ENCODE measurements around the gene GARIN1A. TPM values are rescaled to one million over a fixed set of nuclear protein-coding genes. Genes with fewer than 3 reads are reported as not detected.
"Not testable (repeated sequence)": the region's sequence is repeated elsewhere in the genome, so short reads cannot be mapped to it uniquely, and the experiment has no call there.

Gene GARIN1A
- total RNA-seq, 1 experiment from 2014 or later = 2.3 TPM

- POLR2A ChIA-PET = no interaction called here
- DNase-seq (ENCODE audit: unreplicated experiment) = no peak
- no TSS peak for BruUV-seq (replicated peaks)
- H3K4me3 Mint-ChIP-seq (ENCODE audit: unreplicated experiment) = no peak overlapping the region
- intact Hi-C loops (cut with micrococcal nuclease) = no loop called here
- no peak overlapping the region for H3K27ac Mint-ChIP-seq (ENCODE audit: low read depth, unreplicated experiment)
- no peaks in the 10 kb centered on the region for H3K4me1 Mint-ChIP-seq (ENCODE audit: insufficient read depth, unreplicated experiment)
- H3K36me3 Mint-ChIP-seq (ENCODE audit: insufficient read depth, unreplicated experiment) = peaks cover 13% of the 10 kb centered on the region
- CTCF ChIA-PET = interaction anchor here (1.2 kb wide), 1 partner anchor 8 kb away, joined by 4 read pairs; no protein-coding TSS in a partner anchor
- no peak for TF ChIP-seq CTCF (IDR thresholded peaks at IDR 0.05; ENCODE audit: unreplicated experiment)
- H3K9me3 Mint-ChIP-seq (ENCODE audit: unreplicated experiment) = no peaks in the 10 kb centered on the region
- no peaks in the 10 kb centered on the region for H3K27me3 Mint-ChIP-seq (ENCODE audit: insufficient read depth, unreplicated experiment)
Observed at GRCh38 chr7:128681794-128682537, 9.9 kb downstream of the GARIN1A start.

- H3K4me3 Mint-ChIP-seq (ENCODE audit: unreplicated experiment); H3K9me3 Mint-ChIP-seq (ENCODE audit: unreplicated experiment); H3K27ac Mint-ChIP-seq (ENCODE audit: low read depth, unreplicated experiment); H3K27me3 Mint-ChIP-seq (ENCODE audit: insufficient read depth, unreplicated experiment); BruUV-seq (replicated peaks); DNase-seq (ENCODE audit: unreplicated experiment); POLR2A ChIA-PET; H3K4me1 Mint-ChIP-seq (ENCODE audit: insufficient read depth, unreplicated experiment); intact Hi-C loops (cut with micrococcal nuclease): not testable (repeated sequence)
- H3K36me3 Mint-ChIP-seq (ENCODE audit: insufficient read depth, unreplicated experiment) = peaks cover 13% of the 10 kb centered on the region
- CTCF ChIA-PET = interaction anchor here (1.2 kb wide), 1 partner anchor 10 kb away, joined by 4 read pairs; no protein-coding TSS in a partner anchor
Observed at GRCh38 chr7:128683270-128683669, 11.2 kb downstream of the GARIN1A start.

- intact Hi-C loops (cut with micrococcal nuclease); BruUV-seq (replicated peaks): not testable (repeated sequence)
Observed at GRCh38 chr7:128683738-128684137, 11.6 kb downstream of the GARIN1A start.

GRCh38 chr7:128687131-128687530 is 15.0 kb downstream of the GARIN1A start:
- TF ChIP-seq CTCF (IDR thresholded peaks at IDR 0.05; ENCODE audit: unreplicated experiment) = no peak
- no peak for DNase-seq (ENCODE audit: unreplicated experiment)
- ChIA-PET CTCF (no interaction called here), POLR2A (interaction anchor here (0.5 kb wide), 1 partner anchor 449 kb away, joined by 3 read pairs; no protein-coding TSS in a partner anchor)
- BruUV-seq (replicated peaks) = no TSS peak
- intact Hi-C loops (cut with micrococcal nuclease) = no loop called here
- Mint-ChIP-seq H3K27ac (ENCODE audit: low read depth, unreplicated experiment) (no peak overlapping the region), H3K4me3 (ENCODE audit: unreplicated experiment) (no peak overlapping the region), H3K4me1 (ENCODE audit: insufficient read depth, unreplicated experiment) (no peaks in the 10 kb centered on the region), H3K27me3 (ENCODE audit: insufficient read depth, unreplicated experiment) (no peaks in the 10 kb centered on the region), H3K36me3 (ENCODE audit: insufficient read depth, unreplicated experiment) (no peaks in the 10 kb centered on the region), H3K9me3 (ENCODE audit: unreplicated experiment) (no peaks in the 10 kb centered on the region)

More at GRCh38 chr7:128683738-128684137, 11.6 kb downstream of the GARIN1A start:
- H3K27me3 Mint-ChIP-seq (ENCODE audit: insufficient read depth, unreplicated experiment); DNase-seq (ENCODE audit: unreplicated experiment); POLR2A ChIA-PET; H3K4me3 Mint-ChIP-seq (ENCODE audit: unreplicated experiment); H3K27ac Mint-ChIP-seq (ENCODE audit: low read depth, unreplicated experiment); H3K4me1 Mint-ChIP-seq (ENCODE audit: insufficient read depth, unreplicated experiment); H3K9me3 Mint-ChIP-seq (ENCODE audit: unreplicated experiment): not testable (repeated sequence)
- CTCF ChIA-PET = interaction anchor here (1.0 kb wide), 1 partner anchor 13 kb away, joined by 6 read pairs; no protein-coding TSS in a partner anchor
- peaks cover 13% of the 10 kb centered on the region for H3K36me3 Mint-ChIP-seq (ENCODE audit: insufficient read depth, unreplicated experiment)

GRCh38 chr7:128688492-128688891 is 16.4 kb downstream of the GARIN1A start:
- ChIA-PET CTCF (interaction anchor here (0.6 kb wide), 1 partner anchor 366 kb away, joined by 3 read pairs; no protein-coding TSS in a partner anchor), POLR2A (no interaction called here)
- TF ChIP-seq CTCF (IDR thresholded peaks at IDR 0.05; ENCODE audit: unreplicated experiment) = no peak
- Mint-ChIP-seq H3K27me3 (ENCODE audit: insufficient read depth, unreplicated experiment) (no peaks in the 10 kb centered on the region), H3K9me3 (ENCODE audit: unreplicated experiment) (no peaks in the 10 kb centered on the region), H3K36me3 (ENCODE audit: insufficient read depth, unreplicated experiment) (no peaks in the 10 kb centered on the region), H3K27ac (ENCODE audit: low read depth, unreplicated experiment) (no peak overlapping the region), H3K4me3 (ENCODE audit: unreplicated experiment) (no peak overlapping the region), H3K4me1 (ENCODE audit: insufficient read depth, unreplicated experiment) (no peaks in the 10 kb centered on the region)
- BruUV-seq (replicated peaks) = no TSS peak
- DNase-seq (ENCODE audit: unreplicated experiment) = no peak
- intact Hi-C loops (cut with micrococcal nuclease) = no loop called here

GRCh38 chr7:128689161-128689935 is 17.3 kb downstream of the GARIN1A start:
- H3K4me1 Mint-ChIP-seq (ENCODE audit: insufficient read depth, unreplicated experiment); POLR2A ChIA-PET; H3K9me3 Mint-ChIP-seq (ENCODE audit: unreplicated experiment); H3K4me3 Mint-ChIP-seq (ENCODE audit: unreplicated experiment); DNase-seq (ENCODE audit: unreplicated experiment); H3K27me3 Mint-ChIP-seq (ENCODE audit: insufficient read depth, unreplicated experiment); intact Hi-C loops (cut with micrococcal nuclease); BruUV-seq (replicated peaks); H3K36me3 Mint-ChIP-seq (ENCODE audit: insufficient read depth, unreplicated experiment); H3K27ac Mint-ChIP-seq (ENCODE audit: low read depth, unreplicated experiment): not testable (repeated sequence)
- CTCF ChIA-PET = interaction anchor here (0.6 kb wide), 1 partner anchor 365 kb away, joined by 3 read pairs; no protein-coding TSS in a partner anchor

Measured in MCF 10A (cell line).